Gastrocnemius medialis (tissue), 4 donors: ENCODE measurements around the gene ORM1. TPM values are rescaled to one million over a fixed set of nuclear protein-coding genes. Genes with fewer than 3 reads are reported as not detected.

Experiments
- ATAC-seq, 2 donors: fragments of 150-250 bp; one replicate each; pipeline ENCODE4 v1.9.1; 2016
- DNase-seq, 2 donors: peaks; one replicate each; pipeline ENCODE4 v3.0.0-alpha.2; 2019
- H3K27ac ChIP-seq, 4 donors: fragments of 200-600 bp; sonication (generic); 1 replicate in 1 of 4; 2 replicates in 3 of 4; pipeline ENCODE4 v1.5.1; 2016 to 2018; ENCODE audit warnings: mild to moderate bottlenecking in 2 of 4, moderate library complexity in 1 of 4
- H3K27me3 ChIP-seq, 3 donors: fragments of 200-600 bp; sonication (generic) in 2 of 3; 1 replicate in 1 of 3; 2 replicates in 2 of 3; pipeline versions ENCODE4 v1.5.1 to v1.6.0; 2016 to 2019; ENCODE audit warnings: mild to moderate bottlenecking in 1 of 3, moderate library complexity in 1 of 3
- H3K36me3 ChIP-seq, 2 donors: fragments of 200-600 bp; sonication (generic) in 1 of 2; one replicate each; pipeline ENCODE4 v1.5.1; 2017 to 2018
- H3K4me1 ChIP-seq, 2 donors: fragments of 200-600 bp; sonication (generic) in 1 of 2; one replicate each; pipeline ENCODE4 v1.5.1; 2016 to 2017; ENCODE audit warnings: mild to moderate bottlenecking in 2 of 2
- H3K4me3 ChIP-seq, 4 donors: fragments of 200-600 bp; sonication (generic) in 3 of 4; 1 replicate in 1 of 4; 2 replicates in 3 of 4; pipeline ENCODE4 v1.5.1; 2016 to 2019; ENCODE audit warnings: mild to moderate bottlenecking in 2 of 4
- H3K9me3 ChIP-seq, 3 donors: fragments of 200-600 bp; sonication (generic) in 2 of 3; 1 replicate in 1 of 3; 2 replicates in 2 of 3; pipeline ENCODE4 v1.5.1; 2016 to 2019
- POLR2A ChIP-seq, 2 donors: fragments of 450-650 bp; IDR thresholded peaks; one replicate each; pipeline ENCODE4 v1.6.1; 2017; ENCODE audit warnings: antibody characterized with exemption in 2 of 2, mild to moderate bottlenecking in 2 of 2, moderate library complexity in 2 of 2
- in situ Hi-C, 4 donors: fragments of 200-750 bp; cut with MboI; loops; one replicate each; pipeline versions ENCODE4 v1.15.0 to v1.8.0; 2017; ENCODE audit warnings: low sequenced_read_pairs in 4 of 4
- intact Hi-C: fragments of 100-400 bp; cut with DNase I; formaldehyde crosslinking; loops from one replicate; pipeline ENCODE4 v1.15.1; 2023; ENCODE audit warnings: low total_unique reads
- total RNA-seq, 4 donors: library from RNA; depleted of rRNA; stranded (reverse); fragments of >200 nt; gene quantifications; one replicate each; pipeline versions ENCODE4 v1.1.0 to v1.2.3, GENCODE V29; 2016
- TF ChIP-seq, protein P1 (sequence below), 5 experiments: fragments of 450-650 bp in 3 of 5; fragments of 200-600 bp in 2 of 5; sonication (generic) in 2 of 5; IDR thresholded peaks in 4 of 5; conservative IDR thresholded peaks in 1 of 5; 1 replicate in 4 of 5; 2 replicates in 1 of 5; pipeline ENCODE4 v1.5.1; 2016 to 2019; ENCODE audit warnings: antibody characterized with exemption in 5 of 5, mild to moderate bottlenecking in 3 of 5, moderate library complexity in 3 of 5

Gene ORM1
- total RNA-seq, 4 donors from 2014 or later: 33.5 to 92.8 TPM; not detected in 2

DNA sequence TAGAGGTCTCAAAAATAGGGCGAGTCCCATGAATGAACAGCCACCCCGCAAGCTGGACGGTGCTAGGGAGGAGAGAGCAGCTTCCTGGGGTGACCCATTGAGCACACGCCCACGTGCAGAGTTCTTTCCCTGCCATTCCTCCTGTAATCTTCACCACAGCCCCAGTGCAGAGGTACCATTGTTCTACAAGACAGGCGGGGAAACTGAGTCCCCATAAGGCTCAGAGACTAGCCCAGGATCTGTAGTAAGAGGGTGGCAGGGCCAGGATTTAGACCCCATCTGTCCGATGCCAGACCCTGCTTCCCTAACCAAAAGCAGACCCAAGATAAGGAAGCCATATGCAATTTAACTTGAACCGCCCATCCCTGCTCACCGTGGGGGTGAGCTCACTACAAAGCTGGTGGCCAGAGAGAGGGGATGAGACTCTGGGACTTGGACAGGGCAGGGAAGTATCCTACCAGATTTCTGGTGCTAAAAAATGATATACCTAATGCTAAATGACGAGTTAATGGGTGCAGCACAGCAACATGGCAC lies 36.7 kb upstream of the ORM1 start:
- no peak for ATAC-seq
- in situ Hi-C loops: loop anchor here in 3 of 4 donors (5.0 to 25.0 kb wide), 5 partner anchors 121 to 474 kb away; partner anchors contain the start of gene COL27A1 (in 1 of the 3)

DNA sequence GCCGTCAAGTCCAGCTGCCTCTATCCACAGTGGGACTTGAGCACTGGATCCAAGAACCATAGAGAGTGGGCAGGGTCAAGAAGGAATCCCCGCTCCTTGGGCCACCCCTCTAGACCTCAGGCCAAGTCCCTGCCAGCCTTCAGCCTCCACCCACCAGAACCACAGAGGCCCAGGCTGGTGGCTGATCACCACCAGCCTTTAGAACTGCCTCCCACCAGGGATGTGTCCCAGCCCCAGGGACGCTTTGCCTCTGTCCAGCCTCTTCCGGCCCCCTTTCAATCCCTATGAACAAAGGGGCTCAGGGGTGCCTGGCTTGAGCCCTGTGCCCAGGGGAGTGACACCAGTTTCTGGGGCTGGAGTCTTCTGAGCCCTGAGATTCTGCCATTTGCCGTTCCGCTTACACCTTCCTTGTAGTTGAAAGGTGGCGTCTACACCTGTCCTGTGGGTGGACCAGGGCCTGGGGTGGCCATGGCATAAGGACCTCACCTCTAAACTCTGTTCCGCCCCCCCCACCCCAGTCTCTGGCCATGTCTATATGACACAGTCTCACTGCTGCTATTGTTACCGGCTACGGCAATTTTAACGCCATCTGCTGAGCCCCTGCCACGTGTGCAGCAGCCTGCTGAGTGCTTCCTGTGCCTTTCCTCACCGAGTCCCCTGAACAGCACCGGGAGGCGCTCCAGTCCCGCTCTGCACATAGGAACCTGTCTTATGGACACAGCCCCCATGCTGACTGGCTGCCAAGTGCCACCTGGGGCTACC lies 35.7 kb upstream of the ORM1 start:
- in situ Hi-C loops (loop anchor here in 3 of 4 donors (5.0 to 25.0 kb wide), 5 partner anchors 122 to 475 kb away; partner anchors contain the start of gene COL27A1 (in 1 of the 3)), intact Hi-C loops (no loop called here)
- no peak for ATAC-seq
- Histone ChIP-seq H3K9me3 (no peaks in the 10 kb centered on the region), H3K27ac (no peak overlapping the region), H3K36me3 (no peaks in the 10 kb centered on the region), H3K27me3 (no peaks in the 10 kb centered on the region), H3K4me3 (no peak overlapping the region), H3K4me1 (no peaks in the 10 kb centered on the region)
- peak in 1 of 2 donors; percentile 7 for DNase-seq
- no peak for TF ChIP-seq POLR2A (IDR thresholded peaks at IDR 0.05)
- TF ChIP-seq, protein P1, sequence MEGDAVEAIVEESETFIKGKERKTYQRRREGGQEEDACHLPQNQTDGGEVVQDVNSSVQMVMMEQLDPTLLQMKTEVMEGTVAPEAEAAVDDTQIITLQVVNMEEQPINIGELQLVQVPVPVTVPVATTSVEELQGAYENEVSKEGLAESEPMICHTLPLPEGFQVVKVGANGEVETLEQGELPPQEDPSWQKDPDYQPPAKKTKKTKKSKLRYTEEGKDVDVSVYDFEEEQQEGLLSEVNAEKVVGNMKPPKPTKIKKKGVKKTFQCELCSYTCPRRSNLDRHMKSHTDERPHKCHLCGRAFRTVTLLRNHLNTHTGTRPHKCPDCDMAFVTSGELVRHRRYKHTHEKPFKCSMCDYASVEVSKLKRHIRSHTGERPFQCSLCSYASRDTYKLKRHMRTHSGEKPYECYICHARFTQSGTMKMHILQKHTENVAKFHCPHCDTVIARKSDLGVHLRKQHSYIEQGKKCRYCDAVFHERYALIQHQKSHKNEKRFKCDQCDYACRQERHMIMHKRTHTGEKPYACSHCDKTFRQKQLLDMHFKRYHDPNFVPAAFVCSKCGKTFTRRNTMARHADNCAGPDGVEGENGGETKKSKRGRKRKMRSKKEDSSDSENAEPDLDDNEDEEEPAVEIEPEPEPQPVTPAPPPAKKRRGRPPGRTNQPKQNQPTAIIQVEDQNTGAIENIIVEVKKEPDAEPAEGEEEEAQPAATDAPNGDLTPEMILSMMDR (IDR thresholded peaks at IDR 0.05 in 4 of 5, conservative IDR thresholded peaks at IDR 0.05 in 1 of 5): no peak

More for the DNA sequence above, 36.7 kb upstream of the ORM1 start:
- H3K36me3 ChIP-seq: no peaks in the 10 kb centered on the region
- no peaks in the 10 kb centered on the region for H3K9me3 ChIP-seq
- intact Hi-C loops: no loop called here
- DNase-seq: peak in 1 of 2 donors; percentile 1
- H3K27me3 ChIP-seq: no peaks in the 10 kb centered on the region
- H3K27ac ChIP-seq: no peak overlapping the region
- no peak overlapping the region for H3K4me3 ChIP-seq
- no peaks in the 10 kb centered on the region for H3K4me1 ChIP-seq
- no peak for TF ChIP-seq POLR2A (IDR thresholded peaks at IDR 0.05)
- TF ChIP-seq, protein P1 (IDR thresholded peaks at IDR 0.05 in 4 of 5, conservative IDR thresholded peaks at IDR 0.05 in 1 of 5): no peak

DNA sequence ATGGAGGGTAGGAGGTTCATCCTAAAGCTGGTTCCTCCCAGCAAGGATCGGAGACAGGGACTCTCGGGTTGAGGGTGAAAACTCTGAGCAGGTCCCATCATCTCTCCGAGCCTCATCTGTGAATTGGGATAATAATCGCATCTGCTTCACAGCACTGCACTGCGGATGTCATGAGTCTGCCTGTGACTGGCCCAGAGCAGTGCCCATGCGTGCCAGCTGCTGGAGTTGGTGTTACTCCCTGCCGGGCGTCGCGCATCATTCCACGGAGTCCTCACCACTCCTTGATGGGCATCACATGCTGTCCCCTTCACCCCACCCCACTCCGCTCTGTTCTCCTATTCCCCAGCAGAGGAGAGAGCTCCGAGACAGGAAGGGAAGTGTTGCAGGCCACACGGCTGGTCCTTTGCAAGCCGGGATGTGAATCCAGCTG lies 35.1 kb upstream of the ORM1 start:
- in situ Hi-C loops: loop anchor here in 3 of 4 donors (5.0 to 25.0 kb wide), 5 partner anchors 123 to 475 kb away; partner anchors contain the start of gene COL27A1 (in 1 of the 3)
- peak in 1 of 2 donors; percentile 4 for DNase-seq
- Histone ChIP-seq H3K9me3 (no peaks in the 10 kb centered on the region), H3K4me3 (no peak overlapping the region), H3K36me3 (no peaks in the 10 kb centered on the region), H3K4me1 (no peaks in the 10 kb centered on the region), H3K27me3 (no peaks in the 10 kb centered on the region), H3K27ac (no peak overlapping the region)
- TF ChIP-seq POLR2A (IDR thresholded peaks at IDR 0.05): no peak
- TF ChIP-seq, protein P1 (IDR thresholded peaks at IDR 0.05 in 4 of 5, conservative IDR thresholded peaks at IDR 0.05 in 1 of 5): no peak
- intact Hi-C loops: no loop called here
- no peak for ATAC-seq

DNA sequence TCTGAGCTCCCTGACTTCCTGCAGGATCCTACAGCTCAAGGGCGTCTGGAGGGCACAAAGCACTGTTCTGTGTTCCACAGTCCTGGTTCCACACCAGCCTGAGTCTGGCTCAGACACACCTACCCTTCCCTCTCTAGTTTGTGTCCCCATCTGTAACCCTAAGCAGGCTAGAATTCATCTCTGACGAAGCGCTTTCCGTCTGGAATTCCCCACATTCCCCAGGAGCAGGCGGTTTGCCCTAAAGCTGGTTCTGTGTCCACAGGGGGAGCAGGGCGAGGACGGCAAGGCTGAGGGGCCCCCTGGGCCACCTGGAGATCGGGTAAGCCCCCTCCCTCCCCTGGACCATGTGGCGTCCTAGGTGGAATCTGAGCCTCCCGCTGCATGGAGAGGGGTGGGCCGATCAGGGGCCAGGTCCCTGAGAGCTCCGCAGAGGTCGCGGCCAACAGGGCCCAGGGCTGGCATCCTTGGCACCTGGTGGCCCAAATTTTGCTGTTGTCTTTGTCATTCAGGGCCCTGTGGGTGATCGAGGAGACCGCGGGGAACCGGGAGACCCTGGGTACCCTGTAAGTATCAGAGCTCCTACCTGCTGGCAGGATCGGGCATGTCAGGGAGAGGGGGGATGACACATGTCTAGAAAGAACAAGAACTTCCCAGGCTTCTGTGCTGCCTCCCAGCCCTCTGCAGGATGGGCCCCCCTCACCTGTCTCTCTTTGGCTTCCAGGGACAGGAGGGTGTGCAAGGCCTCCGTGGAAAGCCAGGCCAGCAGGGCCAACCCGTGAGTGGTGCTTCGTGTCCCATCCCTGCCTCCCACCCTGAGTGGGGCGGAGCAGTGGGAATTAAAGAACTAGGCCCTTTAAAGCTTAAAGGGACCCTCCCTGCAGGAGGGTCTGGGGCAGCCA lies 34.5 kb upstream of the ORM1 start:
- in situ Hi-C loops: loop anchor here in 3 of 4 donors (5.0 to 25.0 kb wide), 5 partner anchors 124 to 476 kb away; partner anchors contain the start of gene COL27A1 (in 1 of the 3)
- intact Hi-C loops: no loop called here
- ATAC-seq (no peak), DNase-seq (peak in 1 of 2 donors; percentile 8)
- Histone ChIP-seq H3K36me3 (no peaks in the 10 kb centered on the region), H3K4me3 (no peak overlapping the region), H3K27ac (no peak overlapping the region), H3K9me3 (no peaks in the 10 kb centered on the region), H3K27me3 (no peaks in the 10 kb centered on the region), H3K4me1 (no peaks in the 10 kb centered on the region)
- TF ChIP-seq, protein P1 (IDR thresholded peaks at IDR 0.05 in 4 of 5, conservative IDR thresholded peaks at IDR 0.05 in 1 of 5): no peak
- no peak for TF ChIP-seq POLR2A (IDR thresholded peaks at IDR 0.05)
